WTC11 (cell line): Measurements from ENCODE around the gene URM1. TPM values are rescaled to one million over a fixed set of nuclear protein-coding genes. Genes with fewer than 3 reads are reported as not detected.
A peak's percentile ranks its signal among the peaks of the same experiment; 100 is the strongest.

Experiments
- ATAC-seq: fragments of 200-7000 bp; cut with Tn5 transposase; 2 replicates; pipeline ENCODE4 v1.10.0; 2021; ENCODE audit warnings: mild to moderate bottlenecking, moderate library complexity
- CTCF ChIA-PET: fragments of 300-600 bp; sonication (Branson Sonifier 250); formaldehyde crosslinking; loops from one replicate; lab custom pipeline; 2021; ENCODE audit warnings: antibody characterized with exemption; lab: Charles Lee
- POLR2A ChIA-PET: fragments of 350-600 bp; sonication (Branson Sonifier 250); formaldehyde crosslinking; loops from one replicate; lab custom pipeline; 2021; ENCODE audit warnings: antibody characterized with exemption; lab: Charles Lee
- DNase-seq: peaks from one replicate; pipeline ENCODE4 v3.0.0; 2021; ENCODE audit warnings: low spot score
- H3K27ac Mint-ChIP-seq: 2 replicates; pipeline ENCODE4 v1.8.0; 2021; ENCODE audit warnings: mixed read lengths
- H3K27me3 Mint-ChIP-seq: 2 replicates; pipeline ENCODE4 v1.8.0; 2021; ENCODE audit warnings: low read depth, mild to moderate bottlenecking, moderate library complexity, mixed read lengths
- H3K36me3 Mint-ChIP-seq: 2 replicates; pipeline ENCODE4 v1.8.0; 2021; ENCODE audit warnings: mixed read lengths
- H3K4me1 Mint-ChIP-seq: 2 replicates; pipeline ENCODE4 v1.8.0; 2022; ENCODE audit warnings: mixed read lengths
- H3K4me3 Mint-ChIP-seq: 2 replicates; pipeline ENCODE4 v1.8.0; 2021; ENCODE audit warnings: mild to moderate bottlenecking, moderate library complexity, mixed read lengths
- H3K9me3 Mint-ChIP-seq: 2 replicates; pipeline ENCODE4 v1.8.0; 2021; ENCODE audit warnings: mixed read lengths
- CBFB ChIP-seq: sonication (generic); formaldehyde crosslinking; IDR thresholded peaks from 2 replicates; pipeline ENCODE4 v1.8.1; 2022; ENCODE audit warnings: mild to moderate bottlenecking, low read depth, missing genetic modification reagents
- CREB1 ChIP-seq: sonication (generic); formaldehyde crosslinking; IDR thresholded peaks from 2 replicates; pipeline ENCODE4 v1.8.0; 2023; ENCODE audit warnings: mild to moderate bottlenecking, missing genetic modification reagents
- FOXK1 ChIP-seq: sonication (generic); formaldehyde crosslinking; IDR thresholded peaks from 2 replicates; pipeline ENCODE4 v1.8.0; 2022; ENCODE audit warnings: mild to moderate bottlenecking, moderate library complexity, missing genetic modification reagents
- GRHL2 ChIP-seq: fragments of 250-450 bp; sonication (Bioruptor Pico); IDR thresholded peaks from 2 replicates; pipeline ENCODE4 v1.8.0; 2022; ENCODE audit warnings: mild to moderate bottlenecking, moderate library complexity; ENCODE audit not compliant: insufficient replicate concordance, severe bottlenecking
- IRF1 ChIP-seq: sonication (generic); formaldehyde crosslinking; IDR thresholded peaks from 2 replicates; pipeline ENCODE4 v1.8.0; 2023; ENCODE audit warnings: missing genetic modification reagents
- TP53 ChIP-seq: sonication (generic); formaldehyde crosslinking; IDR thresholded peaks from 2 replicates; pipeline ENCODE4 v1.8.1; 2023; ENCODE audit warnings: mild to moderate bottlenecking, missing genetic modification reagents
- ZNF232 ChIP-seq: sonication (generic); formaldehyde crosslinking; IDR thresholded peaks from 2 replicates; pipeline ENCODE4 v1.8.0; 2022; ENCODE audit warnings: mild to moderate bottlenecking, missing genetic modification reagents
- total RNA-seq: library from RNA; stranded (reverse); gene quantifications from 3 replicates; pipeline ENCODE4 v1.2.3, GENCODE V29; 2021
- TF ChIP-seq, protein P1 (sequence below): fragments of 250-450 bp; sonication (Bioruptor Pico); IDR thresholded peaks from 2 replicates; pipeline ENCODE4 v2.1.2; 2022; ENCODE audit warnings: mild to moderate bottlenecking, moderate library complexity
- TF ChIP-seq, protein P2 (sequence below): sonication (generic); formaldehyde crosslinking; IDR thresholded peaks from 2 replicates; pipeline ENCODE4 v1.8.1; 2022; ENCODE audit warnings: missing genetic modification reagents, borderline replicate concordance
- TF ChIP-seq, protein P3 (sequence below): sonication (generic); formaldehyde crosslinking; IDR thresholded peaks from 2 replicates; pipeline ENCODE4 v1.8.1; 2023; ENCODE audit warnings: mild to moderate bottlenecking, missing genetic modification reagents, moderate library complexity
- TF ChIP-seq, protein P4 (sequence below): sonication (generic); formaldehyde crosslinking; IDR thresholded peaks from 2 replicates; pipeline ENCODE4 v1.8.0; 2023; ENCODE audit warnings: mild to moderate bottlenecking, missing genetic modification reagents

Gene URM1
- total RNA-seq, 1 experiment from 2014 or later = 67.9 TPM

DNA sequence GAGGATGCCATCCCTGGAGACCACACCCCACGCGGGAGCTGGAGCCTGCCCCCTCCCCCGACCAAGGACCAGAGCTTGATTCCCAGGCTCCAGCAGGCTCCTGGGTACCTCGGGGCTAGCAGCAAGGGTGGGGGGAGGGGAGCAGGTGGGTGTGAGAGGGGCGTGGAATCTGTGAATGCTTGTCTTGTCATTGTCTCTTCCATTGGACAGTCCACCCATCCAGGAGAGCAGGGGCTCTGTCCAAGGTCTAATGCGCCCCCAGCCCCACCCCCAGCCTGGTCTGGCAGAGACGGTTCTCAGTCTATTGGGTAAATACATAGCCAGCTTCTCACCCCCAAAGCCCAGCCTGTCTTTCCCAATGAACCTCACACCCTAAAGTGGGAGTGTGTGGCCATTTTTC, 22.8 kb downstream of the URM1 start:
- Mint-ChIP-seq H3K9me3 (no peaks in the 10 kb centered on the region), H3K4me1 (peaks cover 63% of the 10 kb centered on the region), H3K27me3 (peaks cover 97% of the 10 kb centered on the region), H3K36me3 (peaks cover 3% of the 10 kb centered on the region), H3K27ac (no peak overlapping the region), H3K4me3 (peak overlapping the region; percentile 63)
- TF ChIP-seq, protein P1, sequence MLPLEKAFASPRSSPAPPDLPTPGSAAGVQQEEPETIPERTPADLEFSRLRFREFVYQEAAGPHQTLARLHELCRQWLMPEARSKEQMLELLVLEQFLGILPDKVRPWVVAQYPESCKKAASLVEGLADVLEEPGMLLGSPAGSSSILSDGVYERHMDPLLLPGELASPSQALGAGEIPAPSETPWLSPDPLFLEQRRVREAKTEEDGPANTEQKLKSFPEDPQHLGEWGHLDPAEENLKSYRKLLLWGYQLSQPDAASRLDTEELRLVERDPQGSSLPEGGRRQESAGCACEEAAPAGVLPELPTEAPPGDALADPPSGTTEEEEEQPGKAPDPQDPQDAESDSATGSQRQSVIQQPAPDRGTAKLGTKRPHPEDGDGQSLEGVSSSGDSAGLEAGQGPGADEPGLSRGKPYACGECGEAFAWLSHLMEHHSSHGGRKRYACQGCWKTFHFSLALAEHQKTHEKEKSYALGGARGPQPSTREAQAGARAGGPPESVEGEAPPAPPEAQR (CRISPR knock-in tag) = no peak
- TF ChIP-seq TP53 (CRISPR knock-in tag) = 0 out of 2 replicates have a peak, but pooled peaks have one; percentile 32
- no peak; the same call in 1 of the 2 replicates for ATAC-seq
- DNase-seq = no peak
- POLR2A ChIA-PET = interaction anchor here (1.1 kb wide), 1 partner anchor 52 kb away, joined by 4 read pairs; no protein-coding TSS in a partner anchor
- CTCF ChIA-PET = interaction anchor here (0.6 to 8.3 kb wide), 11 partner anchors 9 to 210 kb away, joined by 3 to 74 read pairs (median 4); partner anchors contain the start of gene CERCAM

DNA sequence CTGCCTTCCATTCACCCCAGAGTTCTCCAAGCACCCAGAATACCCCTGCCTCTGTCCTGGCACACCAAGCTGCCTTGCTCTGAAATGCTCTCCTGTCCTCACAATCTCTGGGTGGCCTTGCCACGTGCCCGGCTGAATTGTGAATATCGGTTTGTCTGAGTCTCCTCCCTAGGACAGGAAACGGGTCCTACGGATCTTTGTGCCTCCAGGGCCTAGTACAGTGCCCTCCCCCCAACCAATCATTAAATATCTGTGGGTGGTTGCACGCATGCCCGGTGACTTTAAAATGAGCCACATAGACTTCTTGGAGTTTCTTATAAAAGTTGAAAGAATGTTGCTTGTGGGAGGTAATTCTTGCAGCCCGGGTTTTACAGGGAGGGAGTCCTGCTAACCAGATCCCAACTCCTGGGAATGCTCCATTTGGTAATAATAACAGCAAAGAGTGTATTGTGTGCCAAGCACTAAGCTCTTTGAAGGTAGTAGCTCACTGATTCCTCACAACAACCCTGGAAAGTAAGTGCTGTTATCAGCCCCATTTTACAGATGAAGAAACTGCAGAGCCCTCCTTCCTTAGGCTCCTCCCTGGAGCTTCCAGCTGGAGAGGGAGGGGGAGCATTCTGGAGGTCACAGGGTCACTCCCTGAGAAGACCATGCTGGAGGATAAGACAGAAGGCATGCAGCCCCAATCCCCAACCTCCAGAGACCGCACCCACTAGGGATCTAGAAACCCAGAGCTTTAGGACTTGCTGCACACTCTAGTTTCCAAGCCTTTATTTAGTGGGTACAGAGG, 23.4 kb downstream of the URM1 start:
- peaks cover 57% of the 10 kb centered on the region for H3K4me1 Mint-ChIP-seq
- no peak for DNase-seq
- H3K36me3 Mint-ChIP-seq = no peaks in the 10 kb centered on the region; the same call in none of the 2 replicates
- peak; percentile 1; the same call in 1 of the 2 replicates for ATAC-seq
- H3K9me3 Mint-ChIP-seq = no peaks in the 10 kb centered on the region
- ChIA-PET POLR2A (no interaction called here), CTCF (interaction anchor here (0.9 to 8.3 kb wide), 7 partner anchors 10 to 140 kb away, joined by 3 to 74 read pairs (median 3); no protein-coding TSS in a partner anchor)
- peak overlapping the region; percentile 63 for H3K4me3 Mint-ChIP-seq
- no peak overlapping the region for H3K27ac Mint-ChIP-seq
- peaks cover 97% of the 10 kb centered on the region for H3K27me3 Mint-ChIP-seq
- TF ChIP-seq IRF1 (CRISPR knock-in tag) (no peak), FOXK1 (no peak), CBFB (CRISPR knock-in tag) (no peak), ZNF232 (CRISPR knock-in tag) (no peak), GRHL2 (CRISPR knock-in tag) (no peak)
- TF ChIP-seq, protein P2, sequence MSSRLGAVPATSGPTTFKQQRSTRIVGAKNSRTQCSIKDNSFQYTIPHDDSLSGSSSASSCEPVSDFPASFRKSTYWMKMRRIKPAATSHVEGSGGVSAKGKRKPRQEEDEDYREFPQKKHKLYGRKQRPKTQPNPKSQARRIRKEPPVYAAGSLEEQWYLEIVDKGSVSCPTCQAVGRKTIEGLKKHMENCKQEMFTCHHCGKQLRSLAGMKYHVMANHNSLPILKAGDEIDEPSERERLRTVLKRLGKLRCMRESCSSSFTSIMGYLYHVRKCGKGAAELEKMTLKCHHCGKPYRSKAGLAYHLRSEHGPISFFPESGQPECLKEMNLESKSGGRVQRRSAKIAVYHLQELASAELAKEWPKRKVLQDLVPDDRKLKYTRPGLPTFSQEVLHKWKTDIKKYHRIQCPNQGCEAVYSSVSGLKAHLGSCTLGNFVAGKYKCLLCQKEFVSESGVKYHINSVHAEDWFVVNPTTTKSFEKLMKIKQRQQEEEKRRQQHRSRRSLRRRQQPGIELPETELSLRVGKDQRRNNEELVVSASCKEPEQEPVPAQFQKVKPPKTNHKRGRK (CRISPR knock-in tag) = no peak
- TF ChIP-seq, protein P3, sequence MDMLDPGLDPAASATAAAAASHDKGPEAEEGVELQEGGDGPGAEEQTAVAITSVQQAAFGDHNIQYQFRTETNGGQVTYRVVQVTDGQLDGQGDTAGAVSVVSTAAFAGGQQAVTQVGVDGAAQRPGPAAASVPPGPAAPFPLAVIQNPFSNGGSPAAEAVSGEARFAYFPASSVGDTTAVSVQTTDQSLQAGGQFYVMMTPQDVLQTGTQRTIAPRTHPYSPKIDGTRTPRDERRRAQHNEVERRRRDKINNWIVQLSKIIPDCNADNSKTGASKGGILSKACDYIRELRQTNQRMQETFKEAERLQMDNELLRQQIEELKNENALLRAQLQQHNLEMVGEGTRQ (CRISPR knock-in tag) = peak; percentile 43

DNA sequence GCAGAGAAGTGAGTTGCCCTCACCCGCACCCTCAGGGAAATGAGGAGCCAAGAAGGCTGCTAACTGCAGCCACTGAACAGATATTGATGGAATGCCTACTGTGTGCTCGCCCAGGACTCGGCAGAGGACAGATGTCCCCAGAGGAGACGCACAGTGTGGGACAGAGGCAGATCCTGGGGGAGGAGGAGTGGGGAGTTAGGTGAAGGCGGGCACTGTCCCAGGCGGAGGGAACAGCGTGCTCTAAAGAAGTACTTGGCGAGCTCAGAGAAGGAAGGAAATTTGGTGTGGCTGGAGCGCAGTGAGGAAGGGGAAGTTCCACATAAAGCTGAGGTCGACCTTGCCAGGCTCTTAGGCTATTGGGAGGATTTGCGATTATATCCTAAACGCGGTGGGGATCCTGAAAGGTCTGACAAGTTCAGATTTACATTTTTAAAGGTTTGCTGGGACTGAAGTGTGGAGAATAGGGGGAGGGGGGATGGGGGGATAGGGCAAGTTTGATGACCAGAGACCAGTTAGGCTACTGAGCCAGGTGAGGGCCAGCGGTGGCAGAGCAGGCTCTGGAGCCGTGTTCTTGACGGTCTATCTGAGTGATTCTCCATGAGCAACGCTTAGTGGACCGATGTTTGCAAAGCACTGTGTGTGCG, 25.9 kb downstream of the URM1 start:
- Mint-ChIP-seq H3K4me3 (no peak overlapping the region; the same call in 1 of the 2 replicates), H3K27ac (no peak overlapping the region), H3K9me3 (no peaks in the 10 kb centered on the region), H3K36me3 (no peaks in the 10 kb centered on the region; the same call in 1 of the 2 replicates), H3K27me3 (peaks cover 97% of the 10 kb centered on the region), H3K4me1 (peaks cover 33% of the 10 kb centered on the region)
- DNase-seq (peak; percentile 39), ATAC-seq (peak; percentile 41)
- ChIA-PET POLR2A (no interaction called here), CTCF (interaction anchor here (0.6 to 3.5 kb wide), 10 partner anchors 10 to 1229 kb away, joined by 4 to 19 read pairs (median 6); partner anchors contain the start of genes CERCAM and NTMT1)
- TF ChIP-seq FOXK1 (peak; percentile 31; the same call in 1 of the 2 replicates), CREB1 (no peak)
- TF ChIP-seq, protein P4, sequence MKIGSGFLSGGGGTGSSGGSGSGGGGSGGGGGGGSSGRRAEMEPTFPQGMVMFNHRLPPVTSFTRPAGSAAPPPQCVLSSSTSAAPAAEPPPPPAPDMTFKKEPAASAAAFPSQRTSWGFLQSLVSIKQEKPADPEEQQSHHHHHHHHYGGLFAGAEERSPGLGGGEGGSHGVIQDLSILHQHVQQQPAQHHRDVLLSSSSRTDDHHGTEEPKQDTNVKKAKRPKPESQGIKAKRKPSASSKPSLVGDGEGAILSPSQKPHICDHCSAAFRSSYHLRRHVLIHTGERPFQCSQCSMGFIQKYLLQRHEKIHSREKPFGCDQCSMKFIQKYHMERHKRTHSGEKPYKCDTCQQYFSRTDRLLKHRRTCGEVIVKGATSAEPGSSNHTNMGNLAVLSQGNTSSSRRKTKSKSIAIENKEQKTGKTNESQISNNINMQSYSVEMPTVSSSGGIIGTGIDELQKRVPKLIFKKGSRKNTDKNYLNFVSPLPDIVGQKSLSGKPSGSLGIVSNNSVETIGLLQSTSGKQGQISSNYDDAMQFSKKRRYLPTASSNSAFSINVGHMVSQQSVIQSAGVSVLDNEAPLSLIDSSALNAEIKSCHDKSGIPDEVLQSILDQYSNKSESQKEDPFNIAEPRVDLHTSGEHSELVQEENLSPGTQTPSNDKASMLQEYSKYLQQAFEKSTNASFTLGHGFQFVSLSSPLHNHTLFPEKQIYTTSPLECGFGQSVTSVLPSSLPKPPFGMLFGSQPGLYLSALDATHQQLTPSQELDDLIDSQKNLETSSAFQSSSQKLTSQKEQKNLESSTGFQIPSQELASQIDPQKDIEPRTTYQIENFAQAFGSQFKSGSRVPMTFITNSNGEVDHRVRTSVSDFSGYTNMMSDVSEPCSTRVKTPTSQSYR (CRISPR knock-in tag) = peak; percentile 23; the same call in 1 of the 2 replicates
- TF ChIP-seq, protein P3 (CRISPR knock-in tag) = no peak
